Stimulated activated naive CD8-positive, alpha-beta T cell treated with anti-CD3 and anti-CD28 coated beads, Interleukin-15, amount 100 ng/mL, for 72 hours (primary cell): Measurements from ENCODE around the gene TBRG1.

Source experiments
- ATAC-seq: fragments of 150-1000 bp; cut with Tn5 transposase; 2 replicates; pipeline ENCODE4 v1.10.0; 2021; ENCODE audit warnings: mild to moderate bottlenecking, moderate library complexity
- DNase-seq, 2 donors: peaks; one replicate each; pipeline ENCODE4 v3.0.0; 2021 to 2022
- H3K27ac Mint-ChIP-seq, 2 donors: one replicate each; pipeline ENCODE4 v1.8.0; 2022; ENCODE audit warnings: mild to moderate bottlenecking in 2 of 2, mixed read lengths in 2 of 2, moderate library complexity in 2 of 2
- H3K27me3 Mint-ChIP-seq: one replicate; pipeline ENCODE4 v1.8.0; 2022; ENCODE audit warnings: mixed read lengths
- H3K4me1 Mint-ChIP-seq: one replicate; pipeline ENCODE4 v1.8.0; 2022; ENCODE audit warnings: mild to moderate bottlenecking, mixed read lengths
- H3K4me3 Mint-ChIP-seq, 2 donors: one replicate each; pipeline ENCODE4 v1.8.0; 2022; ENCODE audit warnings: mild to moderate bottlenecking in 2 of 2, mixed read lengths in 2 of 2, moderate library complexity in 1 of 2
- H3K9me3 Mint-ChIP-seq, 2 donors: one replicate each; pipeline ENCODE4 v1.8.0; 2022; ENCODE audit warnings: mixed read lengths in 2 of 2

The TBRG1 gene, protein sequence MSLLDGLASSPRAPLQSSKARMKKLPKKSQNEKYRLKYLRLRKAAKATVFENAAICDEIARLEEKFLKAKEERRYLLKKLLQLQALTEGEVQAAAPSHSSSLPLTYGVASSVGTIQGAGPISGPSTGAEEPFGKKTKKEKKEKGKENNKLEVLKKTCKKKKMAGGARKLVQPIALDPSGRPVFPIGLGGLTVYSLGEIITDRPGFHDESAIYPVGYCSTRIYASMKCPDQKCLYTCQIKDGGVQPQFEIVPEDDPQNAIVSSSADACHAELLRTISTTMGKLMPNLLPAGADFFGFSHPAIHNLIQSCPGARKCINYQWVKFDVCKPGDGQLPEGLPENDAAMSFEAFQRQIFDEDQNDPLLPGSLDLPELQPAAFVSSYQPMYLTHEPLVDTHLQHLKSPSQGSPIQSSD

DNA sequence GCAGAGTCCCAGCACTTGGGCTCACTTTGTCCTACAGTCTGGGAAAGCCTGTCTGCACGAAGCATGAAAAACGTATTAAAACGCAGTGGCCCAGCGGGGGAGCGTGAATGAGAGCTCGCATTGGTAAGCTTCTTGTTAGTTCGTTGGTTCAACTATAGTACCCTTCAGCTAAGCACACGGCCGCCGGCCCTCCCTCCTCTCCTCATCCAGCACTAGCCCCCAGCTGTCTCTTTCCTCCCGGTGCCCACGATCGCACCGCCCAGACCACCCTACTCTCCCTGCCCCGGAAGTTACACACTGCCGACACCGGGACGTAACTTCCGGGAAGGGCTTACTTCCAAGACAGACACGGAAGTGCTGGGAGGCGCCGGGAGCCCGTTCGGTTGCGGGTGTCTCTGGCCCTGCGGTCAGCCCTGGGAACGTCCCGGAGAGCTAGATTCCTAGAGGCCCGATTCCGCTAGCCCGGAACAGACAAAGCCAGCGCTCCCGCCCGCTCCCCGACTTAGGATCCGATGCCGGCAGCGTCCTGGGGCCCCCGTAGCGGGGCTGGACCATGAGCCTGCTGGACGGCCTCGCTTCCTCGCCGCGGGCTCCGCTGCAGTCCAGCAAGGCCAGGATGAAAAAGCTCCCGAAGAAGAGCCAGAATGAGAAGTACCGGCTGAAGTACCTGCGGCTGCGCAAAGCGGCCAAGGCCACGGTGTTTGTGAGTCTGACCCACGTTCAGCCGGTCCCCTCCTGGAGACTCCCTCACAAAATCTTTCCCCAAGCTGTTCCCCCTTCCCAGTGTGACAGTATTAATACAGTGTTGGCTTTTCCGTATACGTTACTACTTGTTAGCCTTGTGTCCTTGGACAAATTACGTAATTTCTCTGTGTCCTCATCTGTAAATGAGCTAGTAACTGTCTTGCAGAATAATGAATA lies at the start of gene TBRG1:
TBRG1 (plus strand) TSS at position 334 of the 921 bp plus-strand sequence; CDS start at position 554, 220 bp downstream.
- no peaks in the 10 kb centered on the region for H3K9me3 Mint-ChIP-seq
- no peaks in the 10 kb centered on the region for H3K27me3 Mint-ChIP-seq
- peak within 1 kb of the TSS; percentile 96 to 97 for H3K4me3 Mint-ChIP-seq
- H3K27ac Mint-ChIP-seq, result peak within 1 kb of the TSS; percentile 97 to 99
- ATAC-seq (peak; percentile 98), DNase-seq (peak; percentile 60 to 77)
- H3K4me1 Mint-ChIP-seq, result peaks cover 30% of the 10 kb centered on the region

DNA sequence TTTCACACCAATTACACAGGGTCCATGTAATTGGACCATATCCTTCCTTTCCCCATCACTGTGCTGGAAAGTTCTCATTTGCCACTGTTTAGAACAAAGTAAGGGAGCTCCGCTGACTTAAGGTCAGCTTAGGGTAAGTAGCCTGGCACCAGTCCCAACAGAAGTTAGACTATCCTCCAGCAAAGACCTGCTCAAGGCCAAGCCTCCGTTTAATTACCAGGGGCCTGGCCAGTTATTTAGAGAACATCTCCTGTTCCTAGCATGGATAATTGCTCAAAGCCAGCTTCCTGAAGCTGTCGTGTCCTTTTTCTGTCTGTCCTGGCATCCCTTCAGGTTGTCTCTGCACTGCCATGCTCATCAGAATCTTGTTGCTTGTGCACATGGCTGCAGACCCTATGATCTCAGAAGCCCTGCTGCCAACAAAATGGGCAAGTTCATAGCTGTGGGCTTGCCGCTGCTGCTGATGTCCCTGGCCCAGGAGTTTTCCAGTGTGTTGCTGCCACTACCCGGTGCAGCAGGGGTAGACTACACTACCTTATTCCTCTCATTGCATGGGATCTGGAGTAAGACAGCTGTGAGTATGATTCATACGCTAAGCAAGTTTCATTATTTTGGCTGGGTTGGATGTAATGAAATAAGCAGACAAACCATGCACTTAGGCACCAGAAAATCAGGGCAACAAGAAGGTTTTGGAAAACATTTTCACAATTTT lies 44.8 kb upstream of the TBRG1 start:
- DNase-seq (no peak), ATAC-seq (no peak)
- H3K27me3 Mint-ChIP-seq, result peaks cover 12% of the 10 kb centered on the region
- no peak overlapping the region for H3K27ac Mint-ChIP-seq
- H3K9me3 Mint-ChIP-seq, result no peaks in the 10 kb centered on the region
- H3K4me3 Mint-ChIP-seq, result no peak overlapping the region
- no peaks in the 10 kb centered on the region for H3K4me1 Mint-ChIP-seq

DNA sequence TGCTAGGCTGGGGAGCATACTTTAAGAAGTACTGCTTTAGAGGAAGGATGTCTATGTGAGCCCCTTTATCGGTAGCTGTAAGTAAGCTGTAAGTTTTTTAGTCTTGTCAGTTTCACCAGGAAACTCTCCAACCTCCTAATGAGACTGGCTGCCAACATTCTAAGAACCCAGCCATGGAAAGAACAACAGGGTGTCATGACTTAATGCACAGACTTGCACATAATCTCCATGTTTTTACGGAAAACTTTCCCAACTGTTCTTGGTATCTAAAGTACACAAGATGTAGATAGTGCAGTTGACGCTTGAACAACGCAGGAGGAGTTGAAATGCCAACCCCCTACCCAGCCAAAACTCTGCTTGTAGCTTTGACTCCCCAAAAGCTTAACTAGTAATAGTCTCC lies 43.9 kb upstream of the TBRG1 start:
- Mint-ChIP-seq H3K4me3 (no peak overlapping the region), H3K27ac (peak overlapping the region in 1 of 2 donors; percentile 54), H3K9me3 (no peaks in the 10 kb centered on the region), H3K4me1 (no peaks in the 10 kb centered on the region), H3K27me3 (peaks cover 8% of the 10 kb centered on the region)
- no peak for ATAC-seq
- DNase-seq, result no peak

DNA sequence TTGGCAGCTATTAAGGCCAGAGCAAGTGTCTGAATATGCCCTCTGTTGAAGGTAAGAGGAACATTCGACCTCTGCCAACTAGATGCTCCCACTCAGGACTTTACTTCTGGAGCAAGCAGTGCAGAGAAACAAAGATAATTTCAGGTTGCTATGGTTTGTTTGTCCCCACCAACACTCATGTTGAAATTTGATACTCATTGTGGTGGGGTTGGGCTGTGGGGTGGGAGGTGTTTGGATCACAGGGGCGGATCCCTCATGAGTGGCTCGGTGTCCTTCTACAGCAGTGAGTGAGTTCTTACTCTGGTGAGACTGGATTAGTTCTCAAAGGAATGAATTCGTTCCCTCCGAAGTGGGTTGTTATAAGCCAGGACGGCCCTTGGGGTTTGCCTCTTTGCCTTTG lies 40.8 kb upstream of the TBRG1 start:
- no peak for ATAC-seq
- no peak for DNase-seq
- Mint-ChIP-seq H3K9me3 (no peaks in the 10 kb centered on the region), H3K27ac (no peak overlapping the region), H3K4me3 (no peak overlapping the region), H3K27me3 (peaks cover 9% of the 10 kb centered on the region), H3K4me1 (no peaks in the 10 kb centered on the region)

DNA sequence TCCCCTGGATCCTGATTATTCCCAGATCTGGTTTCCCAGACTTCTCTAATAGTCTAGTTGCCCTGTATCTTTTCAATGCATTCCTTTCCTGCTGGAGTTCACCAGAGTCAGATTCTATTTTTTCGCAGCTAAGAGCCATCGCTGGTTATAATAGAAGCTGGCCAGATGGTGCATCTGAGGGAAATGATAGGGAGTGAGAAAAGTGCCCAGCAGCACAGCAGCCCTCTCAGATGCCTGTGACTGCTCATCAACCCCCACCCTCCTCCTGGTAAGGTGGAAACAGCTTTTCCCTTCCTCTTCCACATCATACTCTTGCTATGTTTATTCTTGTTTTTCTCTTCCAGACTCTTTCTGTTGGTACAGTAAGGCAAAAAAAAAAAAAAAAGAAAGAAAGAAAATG lies 40.1 kb upstream of the TBRG1 start:
- H3K27me3 Mint-ChIP-seq, result peaks cover 16% of the 10 kb centered on the region
- no peaks in the 10 kb centered on the region for H3K9me3 Mint-ChIP-seq
- H3K4me1 Mint-ChIP-seq, result no peaks in the 10 kb centered on the region
- no peak overlapping the region for H3K27ac Mint-ChIP-seq
- no peak overlapping the region for H3K4me3 Mint-ChIP-seq
- DNase-seq (no peak), ATAC-seq (no peak)

DNA sequence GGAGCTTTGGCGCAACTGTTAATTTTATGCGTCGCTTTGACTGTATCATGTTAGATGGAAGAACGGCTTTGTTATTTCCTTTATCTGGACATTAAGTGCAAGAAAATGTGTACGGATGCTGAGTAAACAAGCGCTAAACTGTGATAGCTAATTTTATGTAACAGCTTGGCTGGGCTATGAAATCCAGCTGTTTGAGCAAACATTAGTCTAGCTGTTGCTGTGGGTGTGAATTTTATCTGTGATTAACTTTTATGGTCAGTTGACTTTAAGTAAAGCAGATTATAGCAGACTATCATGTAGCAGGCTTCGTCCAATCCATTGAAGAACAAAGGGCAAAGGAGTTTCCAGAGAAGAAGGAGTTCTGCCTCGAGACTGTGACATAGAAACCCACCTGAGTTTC lies 38.9 kb upstream of the TBRG1 start:
- Mint-ChIP-seq H3K9me3 (no peaks in the 10 kb centered on the region), H3K4me1 (no peaks in the 10 kb centered on the region), H3K27ac (no peak overlapping the region), H3K4me3 (no peak overlapping the region), H3K27me3 (peaks cover 21% of the 10 kb centered on the region)
- ATAC-seq (no peak), DNase-seq (no peak)

DNA sequence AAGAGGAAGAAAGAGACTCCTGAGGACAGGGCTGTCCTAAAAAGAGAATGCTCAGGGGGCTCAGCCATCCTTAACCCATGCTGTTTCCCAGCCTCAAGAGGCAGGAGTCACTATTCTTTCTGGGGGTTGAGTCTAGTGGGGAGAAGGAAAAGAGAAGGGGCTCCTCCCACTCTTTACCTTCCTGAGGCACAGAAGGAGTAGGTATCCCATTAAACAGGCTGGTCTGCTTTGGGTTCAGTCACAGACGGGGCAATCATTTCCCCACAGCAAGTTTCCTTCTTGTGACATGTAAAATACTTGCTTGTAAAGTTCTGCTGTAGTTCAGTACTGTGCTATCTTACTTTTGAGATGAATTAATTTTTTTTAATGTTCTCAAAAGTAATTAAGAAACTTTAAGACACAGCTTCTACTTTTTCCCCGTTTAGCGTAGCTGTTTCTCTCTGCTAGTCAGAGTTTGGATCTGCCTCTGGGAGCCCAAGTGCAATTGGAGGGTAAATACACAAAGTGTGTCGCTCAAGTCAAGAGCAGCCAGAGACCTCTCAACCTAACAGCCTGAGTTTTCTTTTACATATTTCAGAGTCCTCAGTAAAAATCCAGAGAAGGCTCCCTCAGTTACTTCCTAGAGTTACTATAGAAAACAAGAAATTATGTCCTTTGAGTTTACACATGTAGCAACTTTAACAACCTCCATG lies 37.8 kb upstream of the TBRG1 start:
- Mint-ChIP-seq H3K4me3 (no peak overlapping the region), H3K27me3 (peaks cover 21% of the 10 kb centered on the region), H3K4me1 (no peaks in the 10 kb centered on the region), H3K27ac (no peak overlapping the region), H3K9me3 (no peaks in the 10 kb centered on the region)
- DNase-seq, result no peak
- ATAC-seq, result peak; percentile 23

DNA sequence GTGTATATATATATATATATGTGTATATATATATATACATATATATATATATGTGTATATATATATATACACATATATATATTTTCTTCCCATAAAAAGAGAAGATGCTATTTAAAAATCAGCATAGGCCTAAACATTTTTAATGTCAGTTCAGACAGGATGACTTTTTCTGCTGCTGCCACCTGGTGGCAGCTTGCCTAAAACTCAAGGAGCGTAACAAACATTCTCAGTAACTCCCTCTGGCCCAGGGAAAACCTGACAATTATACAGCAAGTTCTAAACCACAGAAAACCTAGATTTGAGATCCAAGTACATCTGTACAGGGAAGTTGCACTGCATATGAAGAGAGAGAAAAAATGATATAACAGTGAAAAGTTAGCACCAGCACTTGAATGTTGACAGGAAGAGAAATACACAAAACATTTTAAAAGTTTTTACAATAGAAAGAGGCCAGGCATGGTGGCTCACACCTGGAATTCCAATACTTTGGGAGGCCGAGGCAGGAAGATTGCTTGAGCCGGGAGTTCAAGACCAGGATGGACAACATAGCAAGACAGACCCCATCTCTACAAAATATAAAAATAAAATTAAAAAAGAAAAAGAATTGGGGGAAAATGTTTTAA lies 36.3 kb upstream of the TBRG1 start:
- Mint-ChIP-seq H3K9me3 (no peaks in the 10 kb centered on the region), H3K27ac (no peak overlapping the region), H3K27me3 (peaks cover 21% of the 10 kb centered on the region), H3K4me3 (no peak overlapping the region), H3K4me1 (no peaks in the 10 kb centered on the region)
- DNase-seq (peak; percentile 27 to 29), ATAC-seq (no peak)

DNA sequence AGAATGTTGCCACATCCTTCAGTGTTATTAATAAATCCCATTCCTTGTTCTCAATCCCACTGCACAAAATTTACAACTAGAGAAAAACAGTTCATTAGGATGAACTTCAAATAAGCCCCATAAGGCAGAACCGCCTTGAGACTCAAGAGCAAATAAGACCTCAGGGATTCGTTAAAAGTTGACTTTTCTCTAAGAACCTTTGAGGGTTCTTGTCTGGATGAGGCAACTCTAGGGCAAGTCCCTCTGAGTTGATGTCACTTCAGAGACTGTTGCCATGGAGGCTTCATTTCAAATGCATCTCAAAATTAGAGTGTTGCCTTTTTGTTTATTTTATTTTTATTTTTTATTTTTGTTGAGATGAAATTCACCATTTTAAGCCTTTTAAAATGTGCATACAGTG lies 31.2 kb upstream of the TBRG1 start:
- Mint-ChIP-seq H3K27ac (no peak overlapping the region), H3K9me3 (no peaks in the 10 kb centered on the region), H3K4me3 (no peak overlapping the region), H3K4me1 (no peaks in the 10 kb centered on the region), H3K27me3 (peaks cover 24% of the 10 kb centered on the region)
- ATAC-seq (no peak), DNase-seq (no peak)

DNA sequence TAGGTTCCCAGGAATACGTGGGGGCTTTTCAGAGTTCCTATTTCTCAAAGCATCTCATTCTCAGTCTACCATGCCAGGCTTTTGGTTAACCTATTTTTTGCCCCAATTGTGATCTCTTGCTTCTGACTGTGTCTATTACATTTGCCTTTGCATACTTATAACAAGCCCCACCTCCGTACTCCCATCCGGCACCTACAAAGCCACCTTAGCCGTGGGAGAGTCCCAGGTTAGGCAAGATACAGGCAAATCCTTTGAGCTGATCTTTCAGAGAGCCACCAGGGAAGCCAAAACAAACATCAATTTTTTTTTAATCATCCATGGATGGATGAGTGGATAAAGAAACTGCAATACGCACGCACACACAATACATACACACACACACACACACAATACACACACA lies 30.0 kb upstream of the TBRG1 start:
- Mint-ChIP-seq H3K27ac (no peak overlapping the region), H3K27me3 (peaks cover 20% of the 10 kb centered on the region), H3K4me1 (no peaks in the 10 kb centered on the region), H3K4me3 (no peak overlapping the region), H3K9me3 (no peaks in the 10 kb centered on the region)
- ATAC-seq, result no peak
- DNase-seq, result no peak

DNA sequence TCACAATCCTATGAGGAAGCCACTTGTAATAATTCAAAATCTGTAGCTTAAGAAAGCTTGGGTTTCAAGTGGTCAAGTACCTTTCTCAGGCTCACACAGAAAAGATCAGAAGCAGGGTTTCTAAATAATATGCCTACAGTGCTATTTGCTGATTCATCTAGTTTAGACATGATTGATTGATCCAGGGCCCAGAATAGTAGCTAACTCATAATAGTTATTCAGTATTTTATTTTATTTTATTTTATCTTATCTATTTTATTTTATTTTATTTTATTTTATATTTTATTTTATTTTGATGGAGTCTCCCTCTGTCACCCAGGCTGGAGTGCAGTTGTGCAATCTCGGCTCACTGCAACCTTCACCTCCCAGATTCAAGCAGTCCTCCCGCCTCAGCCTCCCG lies 27.4 kb upstream of the TBRG1 start:
- H3K27me3 Mint-ChIP-seq, result peaks cover 29% of the 10 kb centered on the region
- DNase-seq, result no peak
- H3K4me1 Mint-ChIP-seq, result no peaks in the 10 kb centered on the region
- no peaks in the 10 kb centered on the region for H3K9me3 Mint-ChIP-seq
- no peak for ATAC-seq
- no peak overlapping the region for H3K4me3 Mint-ChIP-seq
- H3K27ac Mint-ChIP-seq, result no peak overlapping the region

DNA sequence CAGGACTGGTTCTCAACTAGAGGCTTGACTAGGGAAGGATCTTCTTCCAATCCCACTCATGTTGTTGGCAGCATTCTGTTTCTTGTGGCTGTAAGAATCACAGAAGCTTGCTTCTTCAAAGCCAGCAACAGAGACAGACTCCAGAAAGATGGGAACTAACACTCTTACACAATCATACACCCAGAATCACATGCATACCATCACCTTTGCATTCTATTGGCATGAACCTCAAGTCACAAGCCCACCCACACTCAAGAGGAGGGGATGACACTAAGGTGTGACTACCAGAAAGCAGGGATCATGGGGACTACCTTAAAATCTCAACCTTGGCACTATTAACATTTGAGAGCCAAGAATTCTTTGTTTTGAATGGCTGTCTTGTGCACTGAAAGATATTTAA lies 25.0 kb upstream of the TBRG1 start:
- H3K9me3 Mint-ChIP-seq, result no peaks in the 10 kb centered on the region
- ATAC-seq, result no peak
- no peak for DNase-seq
- no peak overlapping the region for H3K4me3 Mint-ChIP-seq
- H3K4me1 Mint-ChIP-seq, result no peaks in the 10 kb centered on the region
- peaks cover 36% of the 10 kb centered on the region for H3K27me3 Mint-ChIP-seq
- H3K27ac Mint-ChIP-seq, result no peak overlapping the region

DNA sequence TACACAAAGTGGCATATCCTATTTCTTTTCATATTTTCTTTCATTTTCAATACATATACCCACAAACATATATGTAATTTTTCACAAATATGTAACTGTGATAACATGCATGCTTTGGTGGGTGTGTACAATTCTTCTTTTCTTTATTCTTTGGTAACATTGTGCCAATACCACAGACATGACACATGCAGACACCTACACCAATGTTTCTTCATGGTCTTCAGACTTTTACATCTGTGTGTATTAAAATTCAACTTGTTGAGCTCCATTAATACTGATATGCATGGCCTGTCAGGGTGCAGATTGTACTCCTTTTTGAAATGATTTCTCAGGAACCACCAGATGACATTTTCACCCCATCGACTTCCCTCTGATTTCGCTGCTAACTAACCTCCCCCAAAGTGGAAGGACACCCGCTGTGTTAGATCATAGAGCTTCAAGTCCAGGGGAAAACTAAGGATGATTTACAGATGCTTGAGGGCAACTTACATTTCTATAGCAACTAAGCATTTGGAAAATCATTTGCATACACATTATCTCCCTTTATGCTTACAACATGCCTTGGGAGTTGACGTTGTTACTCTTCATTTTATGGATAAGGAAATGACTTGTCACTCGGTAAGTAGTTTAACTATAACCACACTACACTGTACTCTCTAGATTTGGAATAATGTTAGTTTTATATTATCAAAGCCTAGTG lies 21.9 kb upstream of the TBRG1 start:
- Mint-ChIP-seq H3K9me3 (no peaks in the 10 kb centered on the region), H3K4me1 (no peaks in the 10 kb centered on the region), H3K27ac (no peak overlapping the region), H3K27me3 (peaks cover 33% of the 10 kb centered on the region), H3K4me3 (no peak overlapping the region)
- no peak for ATAC-seq
- DNase-seq, result no peak

DNA sequence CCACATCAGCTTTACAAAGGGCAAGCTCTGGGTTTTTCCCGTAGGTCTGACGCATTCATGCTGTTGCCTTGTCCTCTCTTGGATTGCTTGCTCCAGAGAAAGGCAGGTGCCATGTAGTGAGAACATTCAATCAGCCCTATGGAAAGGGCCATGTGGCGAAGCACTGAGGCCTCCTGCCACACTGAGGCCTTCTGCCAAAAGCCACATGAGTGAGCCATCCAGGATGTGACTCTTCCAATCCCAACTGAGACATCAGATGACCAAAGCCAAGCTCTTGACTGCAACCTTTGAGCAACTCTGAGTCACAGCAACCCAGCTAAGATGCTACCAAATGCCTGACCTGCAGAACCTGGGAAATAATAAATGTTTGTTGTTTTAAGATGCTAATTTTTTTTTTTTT lies 20.5 kb upstream of the TBRG1 start:
- H3K27ac Mint-ChIP-seq, result no peak overlapping the region
- H3K4me3 Mint-ChIP-seq, result no peak overlapping the region
- ATAC-seq (no peak), DNase-seq (no peak)
- peaks cover 24% of the 10 kb centered on the region for H3K27me3 Mint-ChIP-seq
- no peaks in the 10 kb centered on the region for H3K4me1 Mint-ChIP-seq
- H3K9me3 Mint-ChIP-seq, result no peaks in the 10 kb centered on the region
